Amniotic epithelial cell (primary cell): Measurements from ENCODE around the gene ZNF85.
"Not testable (repeated sequence)": the region's sequence is repeated elsewhere in the genome, so short reads cannot be mapped to it uniquely, and the experiment has no call there.

Source experiments
- DNase-seq: peaks from one replicate; pipeline ENCODE4 v3.0.0-alpha.2; 2010; ENCODE audit warnings: low read depth

Gene ZNF85

GRCh38 chr19:20923077-20923871, at the start of gene ZNF85:
ZNF85 (plus strand) TSS chr19:20923251; CDS start chr19:20923401, 150 bp downstream.
- DNase-seq = peak; percentile 90

GRCh38 chr19:20879501-20879900, 43.5 kb upstream of the ZNF85 start:
- no peak for DNase-seq

- DNase-seq = no peak
These were observed 10.1 kb upstream of the ZNF85 start for GRCh38 chr19:20912973-20913372.

- DNase-seq = no peak
These were observed 2.4 kb downstream of the ZNF85 start for GRCh38 chr19:20925481-20925880.

GRCh38 chr19:20926796-20927195, 3.7 kb downstream of the ZNF85 start:
- peak; percentile 4 for DNase-seq

- peak; percentile 79 for DNase-seq
These were observed 5.3 kb downstream of the ZNF85 start for GRCh38 chr19:20928371-20928770.

GRCh38 chr19:20936322-20936947, 13.4 kb downstream of the ZNF85 start:
- DNase-seq = not testable (repeated sequence)

GRCh38 chr19:20952561-20953095, 29.6 kb downstream of the ZNF85 start:
- DNase-seq = not testable (repeated sequence)

- DNase-seq = no peak
These were observed 41.7 kb downstream of the ZNF85 start for GRCh38 chr19:20964798-20965197.

- no peak for DNase-seq
These were observed 45.0 kb downstream of the ZNF85 start for GRCh38 chr19:20968092-20968491.

- no peak for DNase-seq
These were observed 46.4 kb downstream of the ZNF85 start for GRCh38 chr19:20969498-20969897.

GRCh38 chr19:20969898-20970297, 46.8 kb downstream of the ZNF85 start:
- no peak for DNase-seq

GRCh38 chr19:20992788-20993187, 69.7 kb downstream of the ZNF85 start:
- DNase-seq = not testable (repeated sequence)

- DNase-seq = peak; percentile 87
These were observed 76.8 kb downstream of the ZNF85 start for GRCh38 chr19:20999731-21000352.
